Jurkat, Clone E6-1 (cell line): Measurements from ENCODE around the gene HOXA6.
A peak's percentile ranks its signal among the peaks of the same experiment; 100 is the strongest.

Experiments used
- DNase-seq: peaks from one replicate; pipeline ENCODE4 v3.0.0-alpha.2; 2011; ENCODE audit warnings: low read depth, low spot score
- H3K4me3 ChIP-seq: 2 replicates; pipeline ENCODE4 v1.5.1; 2011; ENCODE audit warnings: mild to moderate bottlenecking, low read length, control low read depth, moderate library complexity

Gene HOXA6

GRCh38 chr7:27155816-27156507 is 8.4 kb upstream of the HOXA6 start:
- peak; percentile 29 for DNase-seq
- peak overlapping the region; percentile 65 for H3K4me3 ChIP-seq

- no peak for DNase-seq
- H3K4me3 ChIP-seq, result peak overlapping the region; percentile 65
Observed at GRCh38 chr7:27154901-27155815, 7.6 kb upstream of the HOXA6 start.

DNA sequence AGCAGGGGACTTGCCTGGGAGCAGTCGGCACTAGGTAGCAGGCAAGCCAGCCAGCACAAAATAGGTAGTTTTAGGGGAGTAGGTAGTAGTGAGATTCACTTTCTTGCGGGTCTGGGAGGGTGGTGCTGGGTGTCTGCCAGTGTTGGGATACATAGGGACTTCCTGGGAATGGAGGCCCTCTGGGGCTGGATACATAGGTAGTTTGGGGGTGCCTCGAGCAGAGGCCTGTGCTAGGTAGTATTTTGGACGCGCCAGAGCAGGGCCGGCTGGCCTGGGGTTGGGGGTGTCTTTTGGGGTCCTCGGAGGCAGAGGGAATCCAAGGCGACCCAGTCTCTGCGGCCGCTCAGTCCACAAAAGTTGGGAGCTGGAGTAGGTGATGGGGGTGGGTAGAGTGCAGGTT is 6.8 kb upstream of the HOXA6 start:
- H3K4me3 ChIP-seq, result no peak overlapping the region
- no peak for DNase-seq

- DNase-seq, result no peak
- H3K4me3 ChIP-seq, result no peak overlapping the region
Observed at GRCh38 chr7:27153526-27153925, 6.0 kb upstream of the HOXA6 start.

- no peak overlapping the region for H3K4me3 ChIP-seq
- no peak for DNase-seq
Observed at GRCh38 chr7:27152816-27153442, 5.4 kb upstream of the HOXA6 start.

- no peak for DNase-seq
- H3K4me3 ChIP-seq, result peak within 1 kb of the TSS; percentile 83
Observed at GRCh38 chr7:27151931-27152815, 4.6 kb upstream of the HOXA6 start, which contains the start of gene HOXA3. Gene HOXA3 (minus strand): TSS chr7:27152583. CDS start chr7:27110640, 41,943 bp downstream.

GRCh38 chr7:27151341-27151930 is 3.9 kb upstream of the HOXA6 start:
- peak overlapping the region; percentile 83 for H3K4me3 ChIP-seq
- no peak for DNase-seq

DNA sequence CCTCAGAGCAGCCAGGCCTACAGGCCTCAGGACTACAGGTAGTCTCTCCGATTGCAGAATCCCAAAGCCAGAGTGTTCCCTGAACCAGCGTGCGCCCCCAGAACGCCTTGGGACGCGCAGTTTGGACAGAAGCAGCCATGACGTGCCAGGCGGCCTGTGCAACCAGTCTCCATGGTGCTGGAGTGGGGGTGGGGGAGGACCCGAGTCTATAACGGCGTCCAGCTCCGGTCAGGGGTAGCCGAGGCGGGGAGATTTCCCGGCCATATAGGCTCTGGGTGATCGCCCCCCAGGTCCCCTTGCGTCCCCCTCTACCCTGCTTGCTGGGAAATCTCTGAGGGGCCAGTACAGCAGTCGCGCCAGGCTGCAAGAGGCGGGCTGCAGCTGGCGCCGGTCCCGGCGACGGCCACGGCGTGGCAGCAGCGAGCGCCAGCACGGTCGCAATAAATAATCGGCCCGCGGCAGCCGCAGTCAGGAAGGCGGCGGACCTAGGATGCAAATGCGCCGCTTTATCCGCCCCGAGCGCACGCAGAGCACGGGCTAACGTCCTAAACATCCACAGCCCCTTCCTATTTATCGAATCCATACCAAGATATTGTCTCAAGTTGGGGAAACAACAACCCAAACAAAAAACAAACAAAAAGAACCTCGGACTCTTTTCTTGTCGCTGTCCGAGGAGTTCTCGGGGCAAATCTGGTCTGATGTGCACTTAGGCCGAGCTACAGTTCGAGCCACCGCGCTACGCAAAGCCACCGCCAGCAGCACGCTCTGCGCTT is 3.2 kb upstream of the HOXA6 start:
- peak overlapping the region; percentile 83 for H3K4me3 ChIP-seq
- peak; percentile 65 for DNase-seq

DNA sequence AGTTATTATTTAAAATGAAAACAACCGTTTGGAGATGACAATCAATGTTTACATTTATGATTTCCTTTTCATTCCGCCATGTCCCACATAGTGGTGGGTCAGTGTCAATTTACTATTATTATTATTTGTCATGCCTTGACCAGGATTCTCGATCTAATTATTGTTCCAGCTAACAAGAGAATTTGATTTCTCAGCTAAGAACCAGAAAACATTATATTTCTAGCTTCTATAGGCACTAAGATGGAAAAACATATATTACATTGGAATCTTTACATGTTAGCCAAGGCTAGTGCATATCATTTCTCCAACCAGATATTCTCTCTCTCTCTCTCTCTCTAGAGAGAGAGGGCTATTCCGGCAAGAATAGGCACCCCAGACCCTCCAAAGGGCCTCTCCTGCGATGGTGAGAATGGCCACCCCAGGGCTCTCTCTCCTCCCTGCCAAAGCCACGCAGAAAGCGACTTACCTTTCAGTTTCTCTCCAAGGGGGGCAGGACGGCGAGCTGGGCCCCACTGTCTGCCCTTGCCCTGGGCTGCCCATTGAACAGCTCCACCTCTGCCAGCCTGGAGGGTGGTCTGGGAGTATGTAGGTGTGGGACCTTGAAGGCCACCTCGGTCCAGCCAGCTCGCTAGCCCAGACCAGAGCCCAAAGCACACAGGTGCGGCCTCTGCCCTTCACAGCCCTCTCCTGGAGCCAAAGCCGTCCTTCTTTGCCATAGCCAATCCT is 2.4 kb upstream of the HOXA6 start:
- H3K4me3 ChIP-seq, result peak overlapping the region; percentile 83
- no peak for DNase-seq

DNA sequence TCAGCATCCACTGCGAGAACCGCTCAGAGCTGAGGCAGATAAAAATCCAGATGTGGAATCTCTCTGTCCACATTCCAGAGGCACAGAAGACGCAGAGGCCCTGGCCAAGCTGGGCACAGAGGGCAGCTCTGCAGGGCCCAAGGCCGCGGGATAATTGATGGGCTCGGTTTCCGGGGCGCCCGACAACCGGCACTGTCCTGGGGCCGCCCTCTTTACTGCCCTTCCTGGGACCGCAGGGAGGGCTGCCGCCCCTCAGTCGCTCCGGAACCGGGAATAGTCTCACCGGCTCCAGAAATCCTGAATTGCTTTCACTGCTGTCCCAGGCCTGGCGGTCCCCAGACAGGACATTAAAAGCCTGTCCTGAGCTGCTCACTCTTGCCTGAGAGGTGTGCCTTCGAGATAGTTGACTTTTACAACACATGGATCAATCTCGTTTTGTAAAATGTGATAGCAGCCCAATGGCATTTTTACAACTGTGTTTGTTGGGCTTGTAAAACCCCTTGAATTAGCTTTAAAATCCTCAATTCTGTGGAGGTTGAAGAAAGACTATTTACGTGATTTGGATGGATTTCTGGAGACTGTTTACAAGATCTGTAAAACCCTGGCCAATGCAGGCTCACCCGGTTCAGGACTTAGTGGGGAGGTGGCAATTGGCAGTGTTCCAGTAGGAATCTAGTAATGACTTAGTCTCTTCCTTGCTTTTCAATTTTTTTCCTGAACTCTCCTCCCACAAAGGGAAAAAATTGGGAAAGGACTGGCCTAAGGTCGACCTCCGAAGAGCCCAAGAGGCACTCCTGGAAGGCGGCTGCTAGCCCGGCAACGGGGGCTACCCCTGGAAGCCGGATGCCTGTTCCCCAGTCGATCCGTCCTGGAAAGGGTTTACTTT is 1.4 kb upstream of the HOXA6 start:
- no peak for DNase-seq
- H3K4me3 ChIP-seq, result no peak overlapping the region

- DNase-seq, result no peak
- H3K4me3 ChIP-seq, result no peak overlapping the region
Observed at GRCh38 chr7:27148031-27148755, 619 bp upstream of the HOXA6 start.

DNA sequence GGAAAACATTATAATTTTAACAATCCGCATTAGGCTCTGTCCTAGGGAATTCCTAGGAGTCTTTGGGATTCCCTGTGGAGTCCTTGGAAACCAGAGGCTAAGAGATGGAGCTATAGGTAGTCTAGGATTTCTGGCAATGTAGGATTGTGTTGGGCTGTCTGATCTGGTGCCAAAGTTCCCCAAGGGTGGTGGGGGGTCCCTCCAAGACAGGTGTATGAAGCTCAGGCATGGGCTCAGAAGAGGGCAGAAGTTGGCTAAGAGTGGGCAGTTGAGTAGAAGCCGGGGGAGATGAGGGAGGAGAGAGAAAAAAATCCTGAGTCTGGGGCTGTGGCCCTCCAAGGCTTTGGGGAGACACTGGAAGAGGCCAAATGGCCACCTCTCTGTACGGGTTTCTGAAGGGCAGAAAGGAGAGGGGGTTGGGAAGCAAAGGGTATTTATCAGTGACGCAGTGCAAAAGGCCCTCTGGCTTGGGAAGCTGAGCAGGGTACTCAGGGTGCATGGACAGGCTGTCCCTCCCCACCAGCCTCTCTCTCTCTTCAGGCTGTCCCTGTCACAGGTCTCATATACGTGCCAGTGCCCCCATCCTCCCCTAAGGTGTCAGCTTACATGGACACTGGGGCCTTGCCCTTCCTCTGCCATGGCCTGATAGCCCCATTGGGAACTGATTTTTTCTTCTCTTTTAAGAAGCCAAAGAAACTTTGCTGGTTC is 929 bp downstream of the HOXA6 start:
- H3K4me3 ChIP-seq, result no peak overlapping the region
- DNase-seq, result no peak

DNA sequence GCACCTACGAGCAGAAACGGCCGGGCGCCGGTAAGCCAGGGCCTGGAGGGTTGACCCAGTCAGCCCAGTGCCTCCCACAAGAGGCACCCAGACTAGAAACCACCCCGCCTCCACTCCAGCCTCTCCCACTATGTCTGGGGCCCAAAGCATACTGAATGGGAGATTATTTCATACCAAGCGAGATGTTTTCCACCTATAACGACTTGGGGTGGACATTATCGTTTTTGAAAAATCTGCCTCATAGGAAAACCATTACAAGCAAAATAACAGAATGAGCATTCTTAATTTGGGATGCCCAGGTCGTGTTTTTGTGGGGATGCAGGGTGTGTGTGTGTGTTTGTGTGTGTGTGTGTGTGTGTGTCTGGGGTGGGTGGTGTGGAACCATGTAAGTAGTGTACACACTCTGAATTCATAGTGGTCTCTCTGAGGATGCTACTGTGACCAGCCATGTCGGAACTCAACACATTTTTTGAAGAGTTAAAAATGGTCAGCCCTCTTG is 1.6 kb downstream of the HOXA6 start:
- H3K4me3 ChIP-seq, result no peak overlapping the region
- no peak for DNase-seq

DNA sequence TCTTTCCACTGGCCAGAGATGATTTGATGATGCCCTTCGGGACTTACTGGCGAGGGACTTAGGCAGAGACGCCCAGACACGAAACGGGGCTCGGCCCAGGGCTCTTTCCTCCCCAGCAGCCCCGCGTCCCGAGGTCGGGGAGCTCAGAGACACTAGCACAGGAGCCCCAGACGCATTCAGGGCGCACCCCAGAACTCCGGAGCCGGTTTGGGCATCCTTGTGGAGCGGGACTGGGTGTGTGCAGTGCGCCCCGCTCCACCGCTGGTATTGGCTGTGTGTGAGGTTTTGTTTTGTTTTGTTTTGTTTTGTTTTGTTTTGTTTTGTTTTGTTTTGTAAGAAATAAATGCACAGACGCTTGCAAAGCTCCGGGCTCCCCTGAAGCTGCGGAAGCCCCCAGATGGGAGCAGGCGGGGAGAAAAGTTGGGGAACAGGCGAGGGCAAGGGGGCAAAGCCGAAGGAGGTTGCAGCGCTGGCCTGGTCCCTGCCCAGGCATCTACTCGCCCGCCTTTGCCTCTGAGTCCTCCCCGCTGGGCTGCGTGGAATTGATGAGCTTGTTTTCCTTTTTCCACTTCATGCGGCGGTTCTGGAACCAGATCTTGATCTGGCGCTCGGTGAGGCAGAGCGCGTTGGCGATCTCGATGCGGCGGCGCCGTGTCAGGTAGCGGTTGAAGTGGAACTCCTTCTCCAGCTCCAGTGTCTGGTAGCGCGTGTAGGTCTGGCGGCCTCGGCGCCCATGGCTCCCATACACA is 2.2 kb downstream of the HOXA6 start:
- no peak overlapping the region for H3K4me3 ChIP-seq

More for the DNA sequence above, 2.2 kb downstream of the HOXA6 start:
- DNase-seq, result no peak
